Glutamatergic neuron (in vitro differentiated cells): ENCODE measurements around the gene ISX. TPM values are rescaled to one million over a fixed set of nuclear protein-coding genes. Genes with fewer than 3 reads are reported as not detected.

ENCODE experiments used
- DNase-seq: peaks from one replicate; pipeline ENCODE4 v3.0.0; 2022
- H3K27ac Mint-ChIP-seq: one replicate; pipeline ENCODE4 v1.8.0; 2020; ENCODE audit warnings: mild to moderate bottlenecking, mixed read lengths, inconsistent platforms; ENCODE audit not compliant: unreplicated experiment
- H3K27me3 Mint-ChIP-seq: one replicate; pipeline ENCODE4 v1.8.0; 2020; ENCODE audit warnings: mild to moderate bottlenecking, moderate library complexity, mixed read lengths, inconsistent platforms; ENCODE audit not compliant: unreplicated experiment
- H3K36me3 Mint-ChIP-seq: one replicate; pipeline ENCODE4 v1.8.0; 2020; ENCODE audit warnings: mild to moderate bottlenecking, mixed read lengths, inconsistent platforms; ENCODE audit not compliant: unreplicated experiment
- H3K4me1 Mint-ChIP-seq: one replicate; pipeline ENCODE4 v1.8.0; 2020; ENCODE audit warnings: mild to moderate bottlenecking, low read depth, mixed read lengths, inconsistent platforms; ENCODE audit not compliant: unreplicated experiment
- H3K4me3 Mint-ChIP-seq: one replicate; pipeline ENCODE4 v1.8.0; 2020; ENCODE audit warnings: mild to moderate bottlenecking, mixed read lengths, inconsistent platforms; ENCODE audit not compliant: unreplicated experiment
- H3K9me3 Mint-ChIP-seq: one replicate; pipeline ENCODE4 v1.8.0; 2020; ENCODE audit warnings: mild to moderate bottlenecking, moderate library complexity, mixed read lengths, inconsistent platforms; ENCODE audit not compliant: unreplicated experiment
- total RNA-seq: library from RNA; stranded (reverse); fragmentation: NEBNext Ultra II Directional; extraction: Animal tissue kit (Norgen Biotek cat#: 25700); gene quantifications from one replicate; pipeline ENCODE4 v1.2.1, GENCODE V29; 2021; ENCODE audit not compliant: unreplicated experiment
- TF ChIP-seq, protein P1 (sequence below): fragments of 200-600 bp; sonication (generic); IDR thresholded peaks from one replicate; pipeline ENCODE4 v1.5.0; 2021; ENCODE audit not compliant: partially characterized antibody, unreplicated experiment

The ISX gene
- total RNA-seq, 1 donor from 2014 or later: not detected

DNA sequence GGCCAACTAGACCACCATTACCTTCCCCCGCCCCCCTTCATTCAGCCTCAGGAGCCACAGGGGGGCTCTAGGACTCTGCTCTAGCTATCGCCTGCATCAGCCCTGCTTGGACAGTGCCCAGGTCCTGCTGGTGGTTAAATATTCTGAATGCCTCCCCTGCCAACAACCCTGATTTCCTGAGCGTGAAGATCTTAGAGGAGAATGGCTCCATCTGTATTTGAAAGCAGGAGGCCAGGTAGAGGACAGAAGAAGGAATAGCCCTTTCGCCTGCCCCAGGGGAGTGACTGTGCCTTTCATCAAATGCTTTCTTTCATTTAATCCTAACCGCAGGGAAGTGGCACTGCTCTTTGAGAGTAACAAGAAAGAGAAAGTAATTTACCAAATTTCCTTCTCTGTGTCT is 69.2 kb downstream of the ISX start:
- H3K36me3 Mint-ChIP-seq: no peaks in the 10 kb centered on the region
- TF ChIP-seq, protein P1, sequence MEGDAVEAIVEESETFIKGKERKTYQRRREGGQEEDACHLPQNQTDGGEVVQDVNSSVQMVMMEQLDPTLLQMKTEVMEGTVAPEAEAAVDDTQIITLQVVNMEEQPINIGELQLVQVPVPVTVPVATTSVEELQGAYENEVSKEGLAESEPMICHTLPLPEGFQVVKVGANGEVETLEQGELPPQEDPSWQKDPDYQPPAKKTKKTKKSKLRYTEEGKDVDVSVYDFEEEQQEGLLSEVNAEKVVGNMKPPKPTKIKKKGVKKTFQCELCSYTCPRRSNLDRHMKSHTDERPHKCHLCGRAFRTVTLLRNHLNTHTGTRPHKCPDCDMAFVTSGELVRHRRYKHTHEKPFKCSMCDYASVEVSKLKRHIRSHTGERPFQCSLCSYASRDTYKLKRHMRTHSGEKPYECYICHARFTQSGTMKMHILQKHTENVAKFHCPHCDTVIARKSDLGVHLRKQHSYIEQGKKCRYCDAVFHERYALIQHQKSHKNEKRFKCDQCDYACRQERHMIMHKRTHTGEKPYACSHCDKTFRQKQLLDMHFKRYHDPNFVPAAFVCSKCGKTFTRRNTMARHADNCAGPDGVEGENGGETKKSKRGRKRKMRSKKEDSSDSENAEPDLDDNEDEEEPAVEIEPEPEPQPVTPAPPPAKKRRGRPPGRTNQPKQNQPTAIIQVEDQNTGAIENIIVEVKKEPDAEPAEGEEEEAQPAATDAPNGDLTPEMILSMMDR: no peak
- no peaks in the 10 kb centered on the region for H3K4me1 Mint-ChIP-seq
- no peaks in the 10 kb centered on the region for H3K9me3 Mint-ChIP-seq
- no peak for DNase-seq
- H3K27ac Mint-ChIP-seq: no peak overlapping the region
- peaks cover 4% of the 10 kb centered on the region for H3K27me3 Mint-ChIP-seq
- no peak overlapping the region for H3K4me3 Mint-ChIP-seq

Other genes with a start within 250 kb of the ISX start
- gene HMGXB4, start 191.3 kb downstream of the ISX start, total RNA-seq: 14.4 TPM
- 40.6 TPM for gene TOM1, start 233.7 kb downstream of the ISX start, total RNA-seq